ENCODE measurements around the gene CENPP. TPM values are rescaled to one million over a fixed set of nuclear protein-coding genes. Genes with fewer than 3 reads are reported as not detected.

The CENPP gene
- total RNA-seq, 3 donors from 2014 or later (not counting 1 experiment from before 2014, with no cell fraction given), result 10.3 to 14.5 (median 12.1) TPM

DNA sequence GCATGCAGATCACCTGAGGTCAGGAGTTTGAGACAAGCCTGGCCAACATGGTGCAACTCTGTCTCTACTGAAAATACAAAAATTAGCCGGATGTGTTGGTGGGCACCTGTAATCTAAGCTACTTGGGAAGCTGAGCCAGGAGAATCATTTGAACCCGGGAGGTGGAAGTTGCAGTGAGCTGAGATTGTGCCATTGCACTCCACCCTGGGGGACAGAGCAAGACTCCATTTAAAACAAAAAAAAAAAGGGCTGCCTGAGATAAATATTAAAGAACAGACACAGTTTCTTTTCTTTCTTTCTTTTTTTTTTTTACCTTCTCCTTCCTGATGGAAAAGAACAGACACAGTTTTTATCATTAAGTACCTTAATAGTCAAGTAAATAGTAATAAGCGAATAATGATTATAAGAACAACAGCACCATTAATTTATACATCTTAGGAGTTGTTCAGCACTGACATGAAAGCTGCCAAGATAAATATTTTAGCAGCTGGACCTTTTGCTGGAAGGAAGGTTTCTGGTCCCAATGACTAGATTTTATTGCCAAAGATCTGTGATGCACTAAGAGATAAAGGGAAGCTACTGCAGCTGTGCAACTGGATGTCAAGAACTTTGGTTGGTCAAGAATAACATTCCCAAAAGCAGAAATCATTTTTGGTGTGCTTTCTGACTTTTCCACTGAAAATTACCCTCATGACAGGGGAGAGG lies 7.0 kb downstream of the CENPP start:
- no peak overlapping the region for H3K27ac Mint-ChIP-seq
- no peaks in the 10 kb centered on the region for H3K27me3 Mint-ChIP-seq (ENCODE audit: low read depth in 2 of 2)
- H3K4me1 Mint-ChIP-seq, result no peaks in the 10 kb centered on the region
- H3K9me3 ChIP-seq (ENCODE audit: control insufficient read depth, insufficient read depth, low read length), result no peaks in the 10 kb centered on the region
- TF ChIP-seq, protein P1, sequence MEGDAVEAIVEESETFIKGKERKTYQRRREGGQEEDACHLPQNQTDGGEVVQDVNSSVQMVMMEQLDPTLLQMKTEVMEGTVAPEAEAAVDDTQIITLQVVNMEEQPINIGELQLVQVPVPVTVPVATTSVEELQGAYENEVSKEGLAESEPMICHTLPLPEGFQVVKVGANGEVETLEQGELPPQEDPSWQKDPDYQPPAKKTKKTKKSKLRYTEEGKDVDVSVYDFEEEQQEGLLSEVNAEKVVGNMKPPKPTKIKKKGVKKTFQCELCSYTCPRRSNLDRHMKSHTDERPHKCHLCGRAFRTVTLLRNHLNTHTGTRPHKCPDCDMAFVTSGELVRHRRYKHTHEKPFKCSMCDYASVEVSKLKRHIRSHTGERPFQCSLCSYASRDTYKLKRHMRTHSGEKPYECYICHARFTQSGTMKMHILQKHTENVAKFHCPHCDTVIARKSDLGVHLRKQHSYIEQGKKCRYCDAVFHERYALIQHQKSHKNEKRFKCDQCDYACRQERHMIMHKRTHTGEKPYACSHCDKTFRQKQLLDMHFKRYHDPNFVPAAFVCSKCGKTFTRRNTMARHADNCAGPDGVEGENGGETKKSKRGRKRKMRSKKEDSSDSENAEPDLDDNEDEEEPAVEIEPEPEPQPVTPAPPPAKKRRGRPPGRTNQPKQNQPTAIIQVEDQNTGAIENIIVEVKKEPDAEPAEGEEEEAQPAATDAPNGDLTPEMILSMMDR (IDR thresholded peaks at IDR 0.05), result no peak
- H3K4me1 ChIP-seq (ENCODE audit: control insufficient read depth, insufficient read depth, low read length), result no peaks in the 10 kb centered on the region
- ATAC-seq, result no peak
- no peaks in the 10 kb centered on the region for H3K27me3 ChIP-seq (ENCODE audit: control insufficient read depth, insufficient read depth, low read length)
- no peaks in the 10 kb centered on the region for H3K36me3 Mint-ChIP-seq
- no peak overlapping the region for H3K4me3 ChIP-seq (ENCODE audit: low read length)
- intact Hi-C loops (cut with micrococcal nuclease), result no loop called here
- H3K36me3 ChIP-seq (ENCODE audit: control insufficient read depth, insufficient read depth, low read length), result peaks cover 3% of the 10 kb centered on the region
- WGBS (ENCODE audit: insufficient coverage), result 98% methylated on average over 2 of the region's 3 CpGs
- no peak for DNase-seq
- H3K9me3 Mint-ChIP-seq, result no peaks in the 10 kb centered on the region
- no peak overlapping the region for H3K27ac ChIP-seq (ENCODE audit: low read length)
- H3K4me3 Mint-ChIP-seq, result no peak overlapping the region

DNA sequence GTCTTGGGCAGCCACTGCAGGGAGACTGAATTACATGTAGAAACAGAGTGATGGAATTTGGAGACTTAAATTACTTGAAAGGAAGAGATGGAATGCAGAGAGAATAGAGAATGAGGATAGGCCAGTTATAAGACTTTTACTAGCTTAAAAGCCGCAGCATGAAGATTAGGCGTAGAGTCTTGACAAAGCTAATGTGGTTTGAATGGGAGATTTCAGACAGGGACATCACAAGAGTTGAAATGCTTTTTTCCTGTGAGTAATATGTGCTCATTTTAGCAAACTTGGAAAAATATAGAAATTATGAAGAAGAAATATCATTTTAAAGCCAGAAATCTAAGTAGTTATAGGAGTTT lies 7.5 kb downstream of the CENPP start:
- 98% methylated on average over 2 of the region's 2 CpGs for WGBS (ENCODE audit: insufficient coverage)
- Mint-ChIP-seq H3K36me3 (no peaks in the 10 kb centered on the region), H3K27ac (no peak overlapping the region), H3K4me3 (no peak overlapping the region), H3K4me1 (no peaks in the 10 kb centered on the region), H3K9me3 (no peaks in the 10 kb centered on the region), H3K27me3 (ENCODE audit: low read depth in 2 of 2) (no peaks in the 10 kb centered on the region)
- no peak for DNase-seq
- H3K36me3 ChIP-seq (ENCODE audit: control insufficient read depth, insufficient read depth, low read length), result peaks cover 3% of the 10 kb centered on the region
- no peak overlapping the region for H3K4me3 ChIP-seq (ENCODE audit: low read length)
- no peak for ATAC-seq
- intact Hi-C loops (cut with micrococcal nuclease), result no loop called here
- no peak overlapping the region for H3K27ac ChIP-seq (ENCODE audit: low read length)
- no peaks in the 10 kb centered on the region for H3K27me3 ChIP-seq (ENCODE audit: control insufficient read depth, insufficient read depth, low read length)
- TF ChIP-seq, protein P1 (IDR thresholded peaks at IDR 0.05), result no peak
- H3K4me1 ChIP-seq (ENCODE audit: control insufficient read depth, insufficient read depth, low read length), result no peaks in the 10 kb centered on the region
- no peaks in the 10 kb centered on the region for H3K9me3 ChIP-seq (ENCODE audit: control insufficient read depth, insufficient read depth, low read length)

GRCh38 chr9:92341578-92341977 lies 15.8 kb downstream of the CENPP start:
- H3K4me3 Mint-ChIP-seq, result no peak overlapping the region
- TF ChIP-seq, protein P1 (IDR thresholded peaks at IDR 0.05), result no peak
- no peaks in the 10 kb centered on the region for H3K9me3 ChIP-seq (ENCODE audit: control insufficient read depth, insufficient read depth, low read length)
- ATAC-seq (no peak), DNase-seq (no peak)
- intact Hi-C loops (cut with micrococcal nuclease), result loop anchor here (5.0 kb wide), 2 partner anchors 96 to 291 kb away; no protein-coding TSS in a partner anchor
- no peak overlapping the region for H3K4me3 ChIP-seq (ENCODE audit: low read length)
- H3K36me3 ChIP-seq (ENCODE audit: control insufficient read depth, insufficient read depth, low read length), result peaks cover 5% of the 10 kb centered on the region
- H3K27me3 Mint-ChIP-seq (ENCODE audit: low read depth in 2 of 2), result no peaks in the 10 kb centered on the region
- H3K27me3 ChIP-seq (ENCODE audit: control insufficient read depth, insufficient read depth, low read length), result no peaks in the 10 kb centered on the region
- H3K4me1 ChIP-seq (ENCODE audit: control insufficient read depth, insufficient read depth, low read length), result no peaks in the 10 kb centered on the region
- H3K27ac Mint-ChIP-seq, result no peak overlapping the region
- peaks cover 3 to 5% of the 10 kb centered on the region in 2 donors for H3K9me3 Mint-ChIP-seq
- WGBS (ENCODE audit: insufficient coverage), result 97% methylated on average over 1 of the region's 1 CpG
- H3K36me3 Mint-ChIP-seq, result no peaks in the 10 kb centered on the region
- H3K27ac ChIP-seq (ENCODE audit: low read length), result no peak overlapping the region
- H3K4me1 Mint-ChIP-seq, result no peaks in the 10 kb centered on the region

Data from natural killer cell (primary cell).